Activated naive CD8-positive, alpha-beta T cell treated with anti-CD3 and anti-CD28 coated beads for 36 hours (primary cell): ENCODE data around the gene S100Z. TPM values are rescaled to one million over a fixed set of nuclear protein-coding genes. Genes with fewer than 3 reads are reported as not detected.
"Not testable (repeated sequence)": the region's sequence is repeated elsewhere in the genome, so short reads cannot be mapped to it uniquely, and the experiment has no call there.

Source experiments
- DNase-seq: peaks from one replicate; pipeline ENCODE4 v3.0.0; 2021
- H3K27ac Mint-ChIP-seq: one replicate; pipeline ENCODE4 v1.8.0; 2022; ENCODE audit warnings: mild to moderate bottlenecking, moderate library complexity, mixed read lengths
- H3K27me3 Mint-ChIP-seq: one replicate; pipeline ENCODE4 v1.8.0; 2022; ENCODE audit warnings: mild to moderate bottlenecking, mixed read lengths
- H3K36me3 Mint-ChIP-seq: one replicate; pipeline ENCODE4 v1.8.0; 2021; ENCODE audit warnings: mild to moderate bottlenecking, mixed read lengths
- H3K4me1 Mint-ChIP-seq: one replicate; pipeline ENCODE4 v1.8.0; 2021; ENCODE audit warnings: mixed read lengths
- H3K4me3 Mint-ChIP-seq: one replicate; pipeline ENCODE4 v1.8.0; 2022; ENCODE audit warnings: mild to moderate bottlenecking, moderate library complexity, mixed read lengths
- H3K9me3 Mint-ChIP-seq: one replicate; pipeline ENCODE4 v1.8.0; 2022; ENCODE audit warnings: mixed read lengths
- total RNA-seq, 2 experiments: library from RNA; stranded (reverse); gene quantifications; one replicate each; pipeline ENCODE4 v1.2.3, GENCODE V29; 2021

The S100Z gene
- total RNA-seq, 2 experiments from 2014 or later: 0.23 TPM; not detected in 1

GRCh38 chr5:76893294-76893693 lies 43.5 kb downstream of the S100Z start:
- no peak for DNase-seq
- Mint-ChIP-seq H3K27me3 (peaks cover 6% of the 10 kb centered on the region), H3K9me3 (peaks cover 8% of the 10 kb centered on the region), H3K4me3 (no peak overlapping the region), H3K4me1 (no peaks in the 10 kb centered on the region), H3K36me3 (no peaks in the 10 kb centered on the region), H3K27ac (no peak overlapping the region)

DNA sequence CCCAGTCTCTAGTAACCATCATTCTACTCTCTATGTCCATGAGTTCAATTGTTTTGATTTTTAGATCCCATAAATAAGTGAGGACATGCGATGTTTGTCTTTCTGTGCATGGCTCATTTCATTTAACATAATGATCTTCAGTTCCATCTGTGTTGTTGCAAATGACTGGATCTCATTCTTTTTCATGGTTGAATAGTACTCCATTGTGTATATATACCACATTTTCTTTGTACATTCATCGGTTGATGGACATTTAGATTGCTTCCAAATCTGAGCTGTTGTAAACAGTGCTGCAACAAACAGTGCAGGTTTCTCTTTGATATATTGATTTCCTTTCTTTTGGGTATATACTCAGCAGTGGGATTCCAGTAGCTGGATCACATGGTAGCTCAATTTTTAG lies 46.4 kb downstream of the S100Z start:
- Mint-ChIP-seq H3K27me3 (peaks cover 3% of the 10 kb centered on the region), H3K27ac (no peak overlapping the region), H3K36me3 (peaks cover 5% of the 10 kb centered on the region), H3K9me3 (peaks cover 25% of the 10 kb centered on the region), H3K4me1 (no peaks in the 10 kb centered on the region), H3K4me3 (no peak overlapping the region)
- DNase-seq: no peak

DNA sequence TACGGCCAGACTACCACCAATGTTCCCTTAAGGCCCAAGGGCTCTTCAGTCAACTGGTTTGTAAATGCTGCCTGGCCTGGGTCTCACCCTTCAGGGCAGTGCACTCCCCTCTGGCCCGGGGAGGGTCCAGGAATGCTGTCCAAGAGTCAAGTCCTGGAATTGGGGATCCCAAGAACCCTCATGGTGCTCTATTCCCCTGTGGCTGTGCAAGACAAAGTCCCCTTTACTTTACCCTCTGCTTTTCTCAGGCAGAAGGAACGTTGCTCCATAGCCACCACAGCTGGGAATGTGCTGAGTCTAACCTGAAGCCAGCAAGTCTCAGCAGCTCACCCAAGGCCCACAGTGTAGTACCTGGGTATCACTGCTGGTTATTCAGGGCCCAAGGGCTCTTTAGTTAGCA lies 51.7 kb downstream of the S100Z start:
- H3K9me3 Mint-ChIP-seq: peaks cover 27% of the 10 kb centered on the region
- H3K27ac Mint-ChIP-seq: no peak overlapping the region

GRCh38 chr5:76908166-76908565 lies 58.4 kb downstream of the S100Z start:
- H3K27me3 Mint-ChIP-seq: no peaks in the 10 kb centered on the region
- no peaks in the 10 kb centered on the region for H3K36me3 Mint-ChIP-seq
- DNase-seq: no peak
- no peaks in the 10 kb centered on the region for H3K9me3 Mint-ChIP-seq
- no peaks in the 10 kb centered on the region for H3K4me1 Mint-ChIP-seq
- no peak overlapping the region for H3K27ac Mint-ChIP-seq
- no peak overlapping the region for H3K4me3 Mint-ChIP-seq

More for the DNA sequence above, 51.7 kb downstream of the S100Z start:
- H3K4me1 Mint-ChIP-seq: no peaks in the 10 kb centered on the region
- no peak for DNase-seq
- H3K4me3 Mint-ChIP-seq: no peak overlapping the region
- H3K36me3 Mint-ChIP-seq: peaks cover 6% of the 10 kb centered on the region
- no peaks in the 10 kb centered on the region for H3K27me3 Mint-ChIP-seq

- not testable (repeated sequence) for H3K27me3 Mint-ChIP-seq, H3K4me3 Mint-ChIP-seq, H3K27ac Mint-ChIP-seq, H3K36me3 Mint-ChIP-seq, H3K9me3 Mint-ChIP-seq, DNase-seq, H3K4me1 Mint-ChIP-seq
Observed at GRCh38 chr5:76910344-76910933, 60.6 kb downstream of the S100Z start.

DNA sequence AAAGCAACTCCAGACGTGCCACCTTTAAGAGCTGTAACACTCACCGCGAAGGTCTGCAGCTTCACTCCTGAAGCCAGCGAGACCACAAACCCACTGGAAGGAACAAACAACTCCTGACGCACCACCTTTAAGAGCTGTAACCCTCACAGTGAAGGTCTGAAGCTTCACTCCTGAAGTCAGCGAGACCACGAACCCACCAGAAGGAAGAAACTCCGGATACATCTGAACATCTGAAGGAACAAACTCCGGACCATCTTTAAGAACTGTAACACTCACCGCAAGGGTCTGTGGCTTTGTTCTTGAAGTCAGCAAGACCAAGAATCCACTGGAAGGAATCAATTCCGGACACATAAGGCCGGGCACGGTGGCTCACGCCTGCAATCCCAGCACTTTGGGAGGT lies 64.9 kb downstream of the S100Z start:
- H3K27ac Mint-ChIP-seq, H3K36me3 Mint-ChIP-seq, H3K27me3 Mint-ChIP-seq, H3K9me3 Mint-ChIP-seq, DNase-seq, H3K4me3 Mint-ChIP-seq, H3K4me1 Mint-ChIP-seq: not testable (repeated sequence)

DNA sequence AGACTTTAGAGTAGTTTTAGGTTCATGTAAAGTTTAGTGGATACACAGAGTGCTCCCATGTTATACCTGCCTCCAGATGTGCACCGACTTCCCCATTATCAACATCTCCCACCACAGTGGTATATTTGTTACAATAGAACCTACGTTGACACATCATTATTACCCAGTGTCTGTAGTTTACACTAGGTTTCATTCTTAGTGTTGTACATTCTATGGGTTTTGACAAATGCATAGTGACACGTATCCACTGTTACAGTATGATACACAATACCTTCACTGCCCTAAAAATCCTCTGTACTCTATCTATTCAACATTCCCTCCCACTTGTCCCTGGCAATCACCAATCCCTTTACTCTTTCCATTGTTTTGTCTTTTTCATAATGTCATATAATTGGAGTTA lies 68.7 kb downstream of the S100Z start:
- no peak overlapping the region for H3K27ac Mint-ChIP-seq
- no peak overlapping the region for H3K4me3 Mint-ChIP-seq
- peaks cover 6% of the 10 kb centered on the region for H3K36me3 Mint-ChIP-seq
- DNase-seq: no peak
- H3K4me1 Mint-ChIP-seq: no peaks in the 10 kb centered on the region
- H3K9me3 Mint-ChIP-seq: peaks cover 4% of the 10 kb centered on the region
- peaks cover 12% of the 10 kb centered on the region for H3K27me3 Mint-ChIP-seq

- H3K27ac Mint-ChIP-seq: no peak overlapping the region
- no peak for DNase-seq
- no peak overlapping the region for H3K4me3 Mint-ChIP-seq
- no peaks in the 10 kb centered on the region for H3K4me1 Mint-ChIP-seq
- H3K9me3 Mint-ChIP-seq: no peaks in the 10 kb centered on the region
- peaks cover 6% of the 10 kb centered on the region for H3K27me3 Mint-ChIP-seq
- no peaks in the 10 kb centered on the region for H3K36me3 Mint-ChIP-seq
Observed at GRCh38 chr5:76920491-76920890, 70.7 kb downstream of the S100Z start.

DNA sequence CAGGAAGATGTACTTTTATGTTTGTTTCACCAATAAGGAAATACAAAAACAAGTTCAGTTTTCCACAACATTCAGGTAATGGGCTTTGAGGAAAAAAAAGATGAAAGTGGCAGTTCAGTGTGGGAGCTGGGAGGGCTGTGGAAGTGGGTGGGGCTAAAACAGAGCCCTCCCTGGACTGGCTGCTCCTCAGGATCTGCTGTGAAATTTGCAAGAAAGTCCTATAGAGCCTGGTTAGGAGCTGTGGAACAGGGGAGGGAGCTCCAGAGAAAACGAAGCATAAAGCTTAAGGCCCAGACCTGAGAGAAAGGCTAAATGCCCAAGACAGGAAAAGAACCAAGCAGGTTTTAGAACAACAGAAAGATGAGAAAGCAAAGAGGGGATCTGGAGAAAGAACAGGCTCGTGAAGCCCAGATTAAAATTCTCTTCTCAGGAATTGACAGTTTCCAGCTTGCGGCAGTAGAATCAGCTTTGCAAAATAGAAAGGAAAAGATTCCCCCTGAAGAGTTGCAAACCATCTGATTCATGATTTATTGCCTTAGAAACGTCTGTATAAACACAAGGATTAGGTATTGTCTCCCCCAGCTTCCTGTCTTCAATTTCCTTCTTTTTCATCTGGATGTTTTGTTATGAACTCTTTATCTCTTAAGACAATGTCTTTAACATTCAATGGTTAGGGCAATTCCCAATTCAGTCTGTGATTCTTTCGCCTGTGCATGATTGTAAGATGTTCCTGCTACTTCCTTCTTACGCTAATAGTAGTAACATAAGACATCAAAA lies 76.7 kb downstream of the S100Z start:
- Mint-ChIP-seq H3K27ac (no peak overlapping the region), H3K4me1 (no peaks in the 10 kb centered on the region), H3K36me3 (no peaks in the 10 kb centered on the region), H3K27me3 (peaks cover 4% of the 10 kb centered on the region), H3K9me3 (no peaks in the 10 kb centered on the region), H3K4me3 (no peak overlapping the region)
- no peak for DNase-seq

- H3K4me1 Mint-ChIP-seq: no peaks in the 10 kb centered on the region
- peaks cover 9% of the 10 kb centered on the region for H3K27me3 Mint-ChIP-seq
- H3K9me3 Mint-ChIP-seq: no peaks in the 10 kb centered on the region
- H3K4me3 Mint-ChIP-seq: no peak overlapping the region
- no peak overlapping the region for H3K27ac Mint-ChIP-seq
- no peak for DNase-seq
- H3K36me3 Mint-ChIP-seq: no peaks in the 10 kb centered on the region
Observed at GRCh38 chr5:76927961-76928360, 78.1 kb downstream of the S100Z start.

GRCh38 chr5:76930083-76930482 lies 80.3 kb downstream of the S100Z start:
- H3K4me1 Mint-ChIP-seq: no peaks in the 10 kb centered on the region
- no peak overlapping the region for H3K27ac Mint-ChIP-seq
- H3K9me3 Mint-ChIP-seq: no peaks in the 10 kb centered on the region
- peaks cover 15% of the 10 kb centered on the region for H3K27me3 Mint-ChIP-seq
- no peak for DNase-seq
- H3K4me3 Mint-ChIP-seq: no peak overlapping the region
- no peaks in the 10 kb centered on the region for H3K36me3 Mint-ChIP-seq

DNA sequence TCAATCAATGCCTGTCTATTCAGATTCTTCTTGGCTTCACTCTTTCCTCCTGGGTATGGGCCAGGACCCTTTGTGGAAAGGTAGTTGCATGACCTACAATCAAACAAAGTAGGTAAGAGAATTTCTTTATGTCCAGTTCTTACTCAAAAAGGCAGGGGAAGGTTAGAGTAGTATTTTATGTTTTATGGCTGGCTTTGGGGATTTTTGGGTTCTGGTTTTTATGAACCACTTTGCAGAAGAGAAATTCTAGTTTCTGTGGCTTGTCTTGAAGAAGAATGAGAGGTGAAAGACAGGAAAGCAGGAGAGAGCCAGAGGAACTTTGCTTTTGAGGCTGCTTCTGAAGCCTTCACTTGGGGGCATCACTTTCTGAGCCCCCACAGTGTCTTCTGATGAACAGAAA lies 88.4 kb downstream of the S100Z start:
- Mint-ChIP-seq H3K36me3 (no peaks in the 10 kb centered on the region), H3K4me1 (peaks cover 2% of the 10 kb centered on the region), H3K27me3 (peaks cover 31% of the 10 kb centered on the region), H3K27ac (no peak overlapping the region), H3K4me3 (no peak overlapping the region), H3K9me3 (peaks cover 6% of the 10 kb centered on the region)
- no peak for DNase-seq

DNA sequence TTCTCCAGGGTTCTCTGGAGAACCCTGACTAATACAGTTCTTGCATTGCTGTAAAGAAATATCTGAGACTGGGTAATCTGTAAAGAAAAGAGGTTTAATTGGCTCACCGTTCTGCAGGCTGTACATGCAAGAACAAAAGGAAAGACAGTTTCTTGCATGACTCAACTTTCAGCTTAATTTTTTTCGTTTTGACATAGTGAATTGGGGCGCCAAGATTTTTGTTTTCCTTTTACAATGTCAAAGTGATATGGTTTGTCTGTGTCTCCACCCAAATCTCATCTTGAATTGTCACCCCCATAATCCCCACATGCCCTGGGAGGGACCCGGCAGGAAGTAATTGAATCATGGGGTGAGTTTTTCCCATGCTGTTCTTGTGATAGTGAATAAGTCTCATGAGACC lies 91.2 kb downstream of the S100Z start:
- Mint-ChIP-seq H3K4me3 (no peak overlapping the region), H3K4me1 (peaks cover 2% of the 10 kb centered on the region), H3K9me3 (peaks cover 4% of the 10 kb centered on the region), H3K27ac (no peak overlapping the region), H3K36me3 (no peaks in the 10 kb centered on the region), H3K27me3 (peaks cover 34% of the 10 kb centered on the region)
- DNase-seq: no peak

- no peak overlapping the region for H3K4me3 Mint-ChIP-seq
- no peak overlapping the region for H3K27ac Mint-ChIP-seq
- DNase-seq: no peak
- no peaks in the 10 kb centered on the region for H3K36me3 Mint-ChIP-seq
- peaks cover 2% of the 10 kb centered on the region for H3K4me1 Mint-ChIP-seq
- H3K27me3 Mint-ChIP-seq: peaks cover 34% of the 10 kb centered on the region
- peaks cover 4% of the 10 kb centered on the region for H3K9me3 Mint-ChIP-seq
Observed at GRCh38 chr5:76941442-76941841, 91.6 kb downstream of the S100Z start.

GRCh38 chr5:76942581-76942980 lies 92.8 kb downstream of the S100Z start:
- Mint-ChIP-seq H3K4me1 (peaks cover 2% of the 10 kb centered on the region), H3K36me3 (no peaks in the 10 kb centered on the region), H3K4me3 (no peak overlapping the region), H3K27me3 (peaks cover 31% of the 10 kb centered on the region), H3K27ac (no peak overlapping the region), H3K9me3 (peaks cover 4% of the 10 kb centered on the region)
- no peak for DNase-seq

DNA sequence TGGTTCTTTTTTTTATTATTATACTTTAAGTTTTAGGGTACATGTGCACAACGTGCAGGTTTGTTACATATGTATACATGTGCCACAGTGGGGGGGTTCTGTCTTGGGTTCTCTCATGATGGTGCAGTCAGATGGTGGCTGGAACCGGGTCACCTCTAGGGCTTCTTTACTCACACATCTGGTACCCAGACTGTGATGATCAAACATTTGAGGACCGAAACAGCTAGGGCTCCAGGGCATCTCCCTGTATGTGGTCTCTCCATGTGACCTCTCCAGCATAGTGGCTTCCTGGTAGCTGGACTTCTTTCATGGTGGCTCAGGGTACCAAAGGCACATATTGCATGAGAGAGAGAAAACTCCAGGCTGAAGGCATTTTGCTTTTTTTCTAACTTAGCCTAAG lies 93.2 kb downstream of the S100Z start:
- Mint-ChIP-seq H3K36me3 (no peaks in the 10 kb centered on the region), H3K4me3 (no peak overlapping the region), H3K27ac (no peak overlapping the region), H3K27me3 (peaks cover 27% of the 10 kb centered on the region), H3K4me1 (peaks cover 2% of the 10 kb centered on the region), H3K9me3 (peaks cover 4% of the 10 kb centered on the region)
- no peak for DNase-seq
